ENCODE results near the gene SPEG.

The SPEG gene

GRCh38 chr2:219537657-219538488 is 103.2 kb downstream of the SPEG start:
- TF ChIP-seq CTCF (IDR thresholded peaks at IDR 0.05; ENCODE audit: borderline replicate concordance, control extremely low read depth, extremely low read depth, insufficient read depth, missing control alignments): no peak
- in situ Hi-C loops (cut with MboI; ENCODE audit: low sequenced_read_pairs, unreplicated experiment): loop anchor here (10.0 kb wide), 1 partner anchor 157 kb away; no protein-coding TSS in a partner anchor
- no peak for DNase-seq (ENCODE audit: low spot score)

DNA sequence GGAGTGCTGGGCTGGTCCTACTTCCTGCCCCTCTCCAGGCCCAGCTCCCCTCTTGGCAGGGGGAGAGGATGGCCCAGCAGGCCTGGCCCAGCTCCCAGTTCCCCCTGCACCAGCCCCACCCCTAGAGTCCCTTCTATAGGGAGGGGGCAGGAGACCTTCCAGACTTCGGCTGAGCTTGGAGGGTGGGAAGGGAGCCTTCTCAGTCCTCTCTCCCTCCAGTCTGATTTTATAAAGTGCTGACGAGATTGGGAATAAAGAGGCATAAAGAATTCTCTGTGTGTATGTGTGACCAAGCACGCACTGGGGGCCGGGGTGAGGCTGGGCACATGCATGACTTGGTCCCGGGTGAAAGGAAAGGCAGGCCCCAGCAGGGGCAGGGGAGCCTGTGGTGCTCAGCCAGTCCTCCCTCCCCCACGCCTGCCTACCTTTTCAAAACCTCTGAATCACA is 103.9 kb downstream of the SPEG start:
- TF ChIP-seq CTCF (IDR thresholded peaks at IDR 0.05; ENCODE audit: borderline replicate concordance, control extremely low read depth, extremely low read depth, insufficient read depth, missing control alignments): no peak
- in situ Hi-C loops (cut with MboI; ENCODE audit: low sequenced_read_pairs, unreplicated experiment): loop anchor here (10.0 kb wide), 1 partner anchor 156 kb away; no protein-coding TSS in a partner anchor
- no peak for DNase-seq (ENCODE audit: low spot score)

- DNase-seq (ENCODE audit: low spot score): no peak
- in situ Hi-C loops (cut with MboI; ENCODE audit: low sequenced_read_pairs, unreplicated experiment): loop anchor here (10.0 kb wide), 1 partner anchor 156 kb away; no protein-coding TSS in a partner anchor
Measured at GRCh38 chr2:219538956-219539788, 104.5 kb downstream of the SPEG start.

DNA sequence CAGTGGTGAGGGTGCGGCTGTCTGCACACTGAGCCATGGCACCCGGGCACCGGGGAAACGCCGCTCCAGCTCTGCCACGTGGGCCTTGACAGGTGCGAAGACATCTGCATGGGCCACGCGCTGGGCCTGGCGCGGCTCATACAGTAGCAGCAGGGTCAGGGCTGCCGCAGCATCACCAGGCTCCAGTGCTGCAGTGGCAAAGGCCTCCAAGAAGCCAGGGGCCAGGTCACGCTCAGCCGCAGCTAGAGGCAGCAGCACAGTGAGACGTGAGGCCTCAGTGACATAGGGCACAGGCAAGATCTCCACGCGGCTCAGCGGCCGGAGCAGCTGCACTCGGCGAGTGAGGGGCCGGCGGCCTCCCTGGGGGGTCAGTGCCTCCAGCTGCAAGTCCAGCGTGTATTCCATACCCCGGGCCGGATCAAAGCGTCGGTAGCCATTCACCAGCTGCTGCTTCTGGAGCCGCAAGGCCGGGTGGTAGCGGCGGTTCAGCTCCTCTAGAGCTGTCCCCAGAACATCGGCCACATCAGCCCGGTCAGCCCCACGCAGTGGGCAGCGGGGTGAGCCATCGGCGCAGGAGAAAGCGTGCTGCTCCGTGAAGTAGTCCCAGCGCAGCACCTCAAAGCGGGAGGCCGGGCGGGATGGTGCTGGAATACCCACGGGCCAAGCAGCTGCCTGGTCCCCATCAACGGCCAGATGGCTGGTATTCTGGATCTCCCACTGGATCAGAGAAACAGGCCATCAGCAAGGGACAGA is 105.5 kb downstream of the SPEG start:
- in situ Hi-C loops (cut with MboI; ENCODE audit: low sequenced_read_pairs, unreplicated experiment): loop anchor here (10.0 kb wide), 1 partner anchor 155 kb away; no protein-coding TSS in a partner anchor
- no peak for TF ChIP-seq CTCF (IDR thresholded peaks at IDR 0.05; ENCODE audit: borderline replicate concordance, control extremely low read depth, extremely low read depth, insufficient read depth, missing control alignments)
- no peak for DNase-seq (ENCODE audit: low spot score)

More at GRCh38 chr2:219538956-219539788, 104.5 kb downstream of the SPEG start:
- no peak for TF ChIP-seq CTCF (IDR thresholded peaks at IDR 0.05; ENCODE audit: borderline replicate concordance, control extremely low read depth, extremely low read depth, insufficient read depth, missing control alignments)

DNA sequence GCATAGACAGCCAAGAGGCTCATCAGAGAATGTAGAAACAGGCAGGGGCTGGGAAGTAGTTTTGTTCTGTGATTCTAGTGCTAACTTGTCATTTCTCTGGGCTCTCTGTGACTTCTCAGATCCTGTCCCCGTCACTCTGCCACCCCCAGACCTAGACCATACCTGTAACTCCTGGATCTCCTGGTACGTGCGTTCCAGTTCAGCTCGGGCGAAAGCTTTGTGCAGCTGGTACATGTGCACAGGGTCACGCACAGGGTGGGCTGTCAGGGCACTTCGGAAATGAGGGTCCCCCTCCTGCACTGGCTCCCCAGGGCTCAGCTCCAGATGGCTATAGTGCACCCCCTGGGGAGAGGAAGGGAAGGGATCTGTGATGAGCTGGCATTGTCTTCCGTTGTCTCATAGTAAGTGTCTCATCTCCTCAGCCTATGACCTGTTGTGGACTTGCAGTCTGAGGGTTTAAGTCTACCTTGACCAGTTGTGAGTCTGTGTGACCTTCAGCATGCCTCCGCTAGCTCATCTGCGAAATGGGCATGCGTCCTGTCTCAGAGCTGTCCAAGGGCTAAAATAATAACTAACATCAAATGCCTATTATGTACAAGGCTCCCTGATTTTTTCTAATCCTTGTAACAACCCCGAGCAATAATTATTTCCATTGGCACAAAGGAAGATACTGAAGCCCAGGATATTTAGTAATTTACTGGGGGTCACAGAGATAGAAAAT is 106.3 kb downstream of the SPEG start:
- TF ChIP-seq CTCF (IDR thresholded peaks at IDR 0.05; ENCODE audit: borderline replicate concordance, control extremely low read depth, extremely low read depth, insufficient read depth, missing control alignments): no peak
- no peak for DNase-seq (ENCODE audit: low spot score)
- in situ Hi-C loops (cut with MboI; ENCODE audit: low sequenced_read_pairs, unreplicated experiment): no loop called here
